Liver (tissue), 9 donors: ENCODE data around the gene NTF3. TPM values are rescaled to one million over a fixed set of nuclear protein-coding genes. Genes with fewer than 3 reads are reported as not detected.

Source experiments
- DNase-seq: peaks from one replicate; pipeline ENCODE4 v3.0.0-alpha.2; 2017; ENCODE audit warnings: low spot score
- H3K27ac ChIP-seq, 2 donors: one replicate each; pipeline ENCODE4 v1.7.0; 2013; ENCODE audit warnings: inconsistent platforms in 2 of 2, low read length in 2 of 2, control low read depth in 1 of 2, low read depth in 1 of 2, mild to moderate bottlenecking in 1 of 2
- H3K27me3 ChIP-seq, 4 donors: one replicate each; pipeline versions ENCODE4 v1.6.1 to v1.7.0; 2013; ENCODE audit warnings: low read length in 3 of 4, inconsistent platforms in 1 of 4, mild to moderate bottlenecking in 1 of 4, moderate library complexity in 1 of 4; ENCODE audit not compliant: control insufficient read depth in 4 of 4, insufficient read depth in 4 of 4
- H3K36me3 ChIP-seq, 4 donors: one replicate each; pipeline versions ENCODE4 v1.6.1 to v1.7.0; 2013; ENCODE audit warnings: low read length in 3 of 4, mild to moderate bottlenecking in 3 of 4, low read depth in 1 of 4, moderate library complexity in 1 of 4; ENCODE audit not compliant: control insufficient read depth in 4 of 4, insufficient read depth in 3 of 4
- H3K4me1 ChIP-seq, 4 donors: one replicate each; pipeline versions ENCODE4 v1.6.1 to v1.7.0; 2013; ENCODE audit warnings: low read length in 3 of 4, mild to moderate bottlenecking in 3 of 4, moderate library complexity in 1 of 4; ENCODE audit not compliant: control insufficient read depth in 4 of 4, insufficient read depth in 4 of 4
- H3K4me3 ChIP-seq, 3 donors: one replicate each; pipeline versions ENCODE4 v1.6.1 to v1.7.0; 2013; ENCODE audit warnings: low read length in 3 of 3, control low read depth in 1 of 3, low read depth in 1 of 3, mild to moderate bottlenecking in 1 of 3
- H3K9ac ChIP-seq, 2 donors: one replicate each; pipeline ENCODE4 v1.7.0; 2013; ENCODE audit warnings: low read length in 2 of 2, mild to moderate bottlenecking in 2 of 2, moderate library complexity in 2 of 2, control low read depth in 1 of 2, low read depth in 1 of 2
- H3K9me3 ChIP-seq, 4 donors: one replicate each; pipeline versions ENCODE4 v1.6.1 to v1.7.0; 2013; ENCODE audit warnings: low read length in 3 of 4; ENCODE audit not compliant: control insufficient read depth in 4 of 4
- EGR1 ChIP-seq, 2 donors: IDR thresholded peaks; 2 replicates each; pipeline ENCODE4 v1.6.1; 2016 to 2018; ENCODE audit warnings: antibody characterized with exemption in 2 of 2, low read depth in 2 of 2
- FOXA1 ChIP-seq: IDR thresholded peaks from 2 replicates; pipeline ENCODE4 v1.6.1; 2016; ENCODE audit warnings: antibody characterized with exemption
- FOXA2 ChIP-seq: IDR thresholded peaks from 2 replicates; pipeline ENCODE4 v1.6.1; 2016; ENCODE audit warnings: antibody characterized with exemption
- GABPA ChIP-seq, 2 donors: IDR thresholded peaks in 1 of 2; conservative IDR thresholded peaks in 1 of 2; 2 replicates each; pipeline ENCODE4 v1.6.1; 2016; ENCODE audit warnings: antibody characterized with exemption in 2 of 2, mild to moderate bottlenecking in 1 of 2, moderate library complexity in 1 of 2
- JUND ChIP-seq, 2 donors: IDR thresholded peaks; 2 replicates each; pipeline ENCODE4 v1.6.1; 2016; ENCODE audit warnings: antibody characterized with exemption in 2 of 2
- MAX ChIP-seq: IDR thresholded peaks from 2 replicates; pipeline ENCODE4 v1.6.1; 2016; ENCODE audit warnings: antibody characterized with exemption
- NR2F2 ChIP-seq: IDR thresholded peaks from 2 replicates; pipeline ENCODE4 v1.6.1; 2016; ENCODE audit warnings: antibody characterized with exemption
- REST ChIP-seq: IDR thresholded peaks from 2 replicates; pipeline ENCODE4 v1.6.1; 2016; ENCODE audit warnings: antibody characterized with exemption, mild to moderate bottlenecking
- RXRA ChIP-seq, 2 donors: IDR thresholded peaks; 2 replicates each; pipeline ENCODE4 v1.6.1; 2017 to 2018; ENCODE audit warnings: antibody characterized with exemption in 2 of 2, mild to moderate bottlenecking in 1 of 2
- SP1 ChIP-seq: IDR thresholded peaks from 2 replicates; pipeline ENCODE4 v1.6.1; 2018; ENCODE audit warnings: antibody characterized with exemption, mild to moderate bottlenecking
- TAF1 ChIP-seq: conservative IDR thresholded peaks from 2 replicates; pipeline ENCODE4 v1.6.1; 2016; ENCODE audit warnings: antibody characterized with exemption, mild to moderate bottlenecking
- YY1 ChIP-seq: IDR thresholded peaks from 2 replicates; pipeline ENCODE4 v1.6.1; 2016; ENCODE audit warnings: antibody characterized with exemption, mild to moderate bottlenecking
- ZBTB33 ChIP-seq: IDR thresholded peaks from 2 replicates; pipeline ENCODE4 v1.6.1; 2016; ENCODE audit warnings: antibody characterized with exemption
- WGBS: extraction: QIAGEN DNeasy Blood & Tissue Kit; methylation state at CpG from one replicate; pipeline ENCODE4 v1.1.7; 2013; 5-methylcytosine and 5-hydroxymethylcytosine counted together
- polyA plus RNA-seq, 2 donors: library from polyadenylated mRNA; stranded (reverse) in 1 of 2; unstranded in 1 of 2; fragments of 200-250 nt in 1 of 2; fragments of >200 nt in 1 of 2; fragmentation: Nextera tagmentation in 1 of 2; extraction: Ambion mirVana in 1 of 2; gene quantifications; one replicate each; pipeline versions ENCODE4 v1.2.1 to v1.2.3, GENCODE V29; 2013 to 2015
- total RNA-seq, 2 donors: library from RNA; depleted of rRNA; stranded (reverse); fragments of >200 nt; gene quantifications; one replicate each; pipeline ENCODE4 v1.2.3, GENCODE V29; 2014
- donor health status: healthy.
- donor health status: healthy.
- donor health status: healthy.
- donor health status: healthy.
- donor health status: healthy.

NTF3 gene
- total and polyA plus RNA-seq, 4 donors = 0.89 to 2.8 (median 1.5) TPM

GRCh38 chr12:5433081-5433844 is 1.4 kb downstream of the NTF3 start (continued):
- TF ChIP-seq ZBTB33 (no peak), GABPA (IDR thresholded peaks at IDR 0.05 in 1 of 2, conservative IDR thresholded peaks at IDR 0.05 in 1 of 2) (no peak), JUND (IDR thresholded peaks at IDR 0.05) (peak in 1 of 2 donors; percentile 15), SP1 (peak; percentile 28), YY1 (peak; percentile 51), MAX (no peak), REST (no peak)

- Histone ChIP-seq H3K4me3 (peak overlapping the region; percentile 44 to 68 (median 64)), H3K27me3 (peaks cover 0 to 6% (median 1%) of the 10 kb centered on the region in 4 donors), H3K9me3 (no peaks in the 10 kb centered on the region), H3K4me1 (peaks cover 3 to 39% (median 13%) of the 10 kb centered on the region in 4 donors), H3K27ac (peak overlapping the region; percentile 82 to 83), H3K36me3 (no peaks in the 10 kb centered on the region), H3K9ac (peak overlapping the region in 1 of 2 donors; percentile 39)
- no peak for DNase-seq
- TF ChIP-seq FOXA1 = no peak
- 32% methylated on average over 15 of the region's 15 CpGs for WGBS
These were observed 2.1 kb downstream of the NTF3 start for GRCh38 chr12:5433845-5434646.

GRCh38 chr12:5434647-5435560 is 3.0 kb downstream of the NTF3 start:
- no peak overlapping the region for H3K9ac ChIP-seq
- 59% methylated on average over 6 of the region's 6 CpGs for WGBS
- no peaks in the 10 kb centered on the region for H3K9me3 ChIP-seq
- DNase-seq = no peak
- no peaks in the 10 kb centered on the region for H3K36me3 ChIP-seq
- H3K4me1 ChIP-seq = peaks cover 3 to 37% (median 13%) of the 10 kb centered on the region in 4 donors
- no peak overlapping the region for H3K27ac ChIP-seq
- H3K27me3 ChIP-seq = peaks cover 0 to 6% (median 1%) of the 10 kb centered on the region in 4 donors
- H3K4me3 ChIP-seq = no peak overlapping the region
- TF ChIP-seq FOXA2 (no peak), FOXA1 (no peak), EGR1 (IDR thresholded peaks at IDR 0.05; ENCODE audit: low read depth in 2 of 2) (no peak), TAF1 (no peak), ZBTB33 (no peak), NR2F2 (no peak), RXRA (IDR thresholded peaks at IDR 0.05) (no peak), SP1 (no peak), MAX (no peak), REST (no peak)
